Left lung (tissue), 10 donors: Measurements from ENCODE around the gene ZNF609. TPM values are rescaled to one million over a fixed set of nuclear protein-coding genes. Genes with fewer than 3 reads are reported as not detected.
"Not testable (repeated sequence)": the region's sequence is repeated elsewhere in the genome, so short reads cannot be mapped to it uniquely, and the experiment has no call there.

Source experiments
- ATAC-seq: fragments of 200-7000 bp; cut with Tn5 transposase; one replicate; pipeline ENCODE4 v1.9.1; 2020; ENCODE audit warnings: moderate library complexity
- DNase-seq, 4 donors: peaks; one replicate each; pipeline ENCODE4 v3.0.0-alpha.2; 2013 to 2020
- H3K27ac ChIP-seq, 2 donors: fragments of 200-600 bp; sonication (generic) in 1 of 2; one replicate each; pipeline versions ENCODE4 v1.5.0 to v1.8.0; 2020 to 2021
- H3K27me3 ChIP-seq, 2 donors: fragments of 200-600 bp; sonication (generic) in 1 of 2; one replicate each; pipeline versions ENCODE4 v1.5.0 to v1.8.0; 2020 to 2021
- H3K36me3 ChIP-seq, 2 donors: fragments of 200-600 bp; sonication (generic) in 1 of 2; one replicate each; pipeline versions ENCODE4 v1.5.0 to v1.8.0; 2020 to 2021
- H3K4me1 ChIP-seq, 2 donors: fragments of 200-600 bp; one replicate each; pipeline ENCODE4 v1.8.0; 2021
- H3K4me3 ChIP-seq, 2 donors: fragments of 200-600 bp; sonication (generic) in 1 of 2; one replicate each; pipeline versions ENCODE4 v1.5.0 to v1.8.0; 2020 to 2021; ENCODE audit warnings: mild to moderate bottlenecking in 1 of 2
- H3K9me3 ChIP-seq, 2 donors: fragments of 200-600 bp; sonication (generic) in 1 of 2; one replicate each; pipeline versions ENCODE4 v1.5.0 to v1.8.0; 2020 to 2021
- CTCF ChIP-seq, 2 donors: fragments of 200-600 bp; sonication (generic) in 1 of 2; IDR thresholded peaks; one replicate each; pipeline versions ENCODE4 v1.5.0 to v1.8.0; 2021; ENCODE audit warnings: antibody characterized with exemption in 2 of 2
- intact Hi-C, 2 donors: fragments of 100-400 bp; cut with DNase I; formaldehyde crosslinking; loops; one replicate each; pipeline versions ENCODE4 v1.11.2 to v1.14.2; 2022
- polyA plus RNA-seq, 6 donors: library from polyadenylated mRNA; unstranded; fragments of 120-200 nt; gene quantifications; one replicate each; pipeline ENCODE4 v1.2.1, GENCODE V29; 2013; ENCODE audit not compliant: insufficient read length in 6 of 6
- total RNA-seq, 2 donors: library from RNA; stranded (reverse); fragmentation: NEBNext Ultra II Directional; extraction: Animal tissue kit (Norgen Biotek cat#: 25700); gene quantifications; one replicate each; pipeline ENCODE4 v1.2.1, GENCODE V29; 2021
- donor health status: DM: no; HTN: yes; CAD: no.
- donor health status: DM: no; HTN: no; CAD: no.

ZNF609 gene
- total and polyA plus RNA-seq, 8 donors, result 31.9 to 37.4 (median 36.7) TPM

DNA sequence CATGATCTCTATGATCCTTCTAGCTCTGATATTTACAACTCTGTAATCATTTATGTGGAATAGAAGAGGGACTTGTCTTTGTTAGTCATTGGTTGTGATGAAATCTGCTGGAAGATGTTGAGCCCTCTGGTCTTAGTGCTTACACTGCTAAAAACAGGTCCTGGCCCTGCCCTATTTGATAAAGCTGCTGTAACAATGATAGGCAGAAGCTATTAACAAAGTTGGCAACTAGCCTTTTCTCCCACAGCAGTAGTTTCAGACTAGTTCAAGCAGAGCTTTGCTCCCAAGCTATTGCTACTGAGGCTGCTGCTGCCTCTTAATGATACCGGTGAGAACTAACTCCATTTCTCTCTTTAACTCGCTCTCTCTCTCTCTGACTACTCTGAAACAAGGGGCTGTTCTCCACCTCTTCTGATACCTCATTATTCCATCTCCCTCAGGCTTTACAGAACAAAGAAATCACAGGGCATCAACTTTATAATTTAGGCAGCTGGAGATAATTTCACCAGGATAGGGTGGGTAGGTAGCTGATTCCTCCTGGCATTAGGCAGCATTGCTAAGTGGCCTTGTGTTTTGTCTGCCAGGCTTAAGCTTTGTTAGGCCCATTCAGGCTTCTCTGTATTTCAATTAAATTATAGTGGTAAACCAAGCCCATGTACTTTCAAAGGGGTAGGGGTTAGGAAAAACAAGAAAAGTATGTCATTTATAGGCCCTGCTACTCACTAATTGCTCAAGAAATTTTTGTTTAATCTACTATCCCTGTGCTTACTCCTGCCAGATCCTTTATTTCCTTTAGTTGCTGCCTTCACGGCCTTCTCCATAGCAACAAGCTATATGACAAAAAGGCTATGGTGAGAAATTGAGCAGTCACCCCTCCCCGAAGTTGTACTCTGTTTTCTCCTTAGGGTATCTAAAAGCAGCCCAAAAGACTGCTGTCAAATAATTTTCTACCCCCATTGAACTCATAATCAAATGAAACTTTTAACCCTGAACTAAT lies 175.4 kb downstream of the ZNF609 start:
- H3K9me3 ChIP-seq, result peaks cover 0 to 4% of the 10 kb centered on the region in 2 donors
- ATAC-seq (peak; percentile 84), DNase-seq (peak in 1 of 4 donors; percentile 73)
- H3K36me3 ChIP-seq, result no peaks in the 10 kb centered on the region
- TF ChIP-seq CTCF (IDR thresholded peaks at IDR 0.05), result no peak
- H3K27ac ChIP-seq, result peak overlapping the region; percentile 46 to 68
- intact Hi-C loops, result no loop called here
- H3K4me1 ChIP-seq, result peaks cover 32 to 72% of the 10 kb centered on the region in 2 donors
- no peaks in the 10 kb centered on the region for H3K27me3 ChIP-seq
- H3K4me3 ChIP-seq, result no peak overlapping the region

DNA sequence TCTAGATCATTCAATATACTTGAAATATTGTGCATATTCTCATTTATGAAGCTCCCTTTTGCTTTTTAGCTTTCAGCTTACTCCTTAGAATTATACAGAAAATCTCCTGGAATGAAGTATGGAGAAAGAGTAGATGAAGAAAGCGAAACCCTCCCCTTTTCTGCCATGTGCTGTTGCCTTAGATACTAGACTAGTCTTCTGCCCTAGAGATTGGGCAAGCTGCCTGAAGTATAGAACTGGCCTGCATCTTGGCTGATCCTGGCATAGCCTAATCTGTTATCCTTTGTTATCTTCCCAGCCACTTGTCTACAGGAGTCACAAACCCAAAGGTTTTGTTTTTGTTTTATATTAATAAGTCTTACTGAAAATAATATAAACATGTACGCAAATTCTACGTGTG lies 176.2 kb downstream of the ZNF609 start:
- peak overlapping the region; percentile 46 to 68 for H3K27ac ChIP-seq
- TF ChIP-seq CTCF (IDR thresholded peaks at IDR 0.05), result no peak
- DNase-seq (no peak), ATAC-seq (no peak)
- intact Hi-C loops, result no loop called here
- no peaks in the 10 kb centered on the region for H3K36me3 ChIP-seq
- H3K4me3 ChIP-seq, result no peak overlapping the region
- H3K27me3 ChIP-seq, result no peaks in the 10 kb centered on the region
- peaks cover 31 to 72% of the 10 kb centered on the region in 2 donors for H3K4me1 ChIP-seq
- H3K9me3 ChIP-seq, result peaks cover 0 to 4% of the 10 kb centered on the region in 2 donors

- intact Hi-C loops, result no loop called here
- Histone ChIP-seq H3K36me3 (no peaks in the 10 kb centered on the region), H3K27ac (no peak overlapping the region), H3K4me3 (no peak overlapping the region), H3K9me3 (peaks cover 0 to 4% of the 10 kb centered on the region in 2 donors), H3K4me1 (peaks cover 31 to 66% of the 10 kb centered on the region in 2 donors), H3K27me3 (no peaks in the 10 kb centered on the region)
- no peak for ATAC-seq
- no peak for DNase-seq
- no peak for TF ChIP-seq CTCF (IDR thresholded peaks at IDR 0.05)
Observed at GRCh38 chr15:64637412-64637811, 177.0 kb downstream of the ZNF609 start.

DNA sequence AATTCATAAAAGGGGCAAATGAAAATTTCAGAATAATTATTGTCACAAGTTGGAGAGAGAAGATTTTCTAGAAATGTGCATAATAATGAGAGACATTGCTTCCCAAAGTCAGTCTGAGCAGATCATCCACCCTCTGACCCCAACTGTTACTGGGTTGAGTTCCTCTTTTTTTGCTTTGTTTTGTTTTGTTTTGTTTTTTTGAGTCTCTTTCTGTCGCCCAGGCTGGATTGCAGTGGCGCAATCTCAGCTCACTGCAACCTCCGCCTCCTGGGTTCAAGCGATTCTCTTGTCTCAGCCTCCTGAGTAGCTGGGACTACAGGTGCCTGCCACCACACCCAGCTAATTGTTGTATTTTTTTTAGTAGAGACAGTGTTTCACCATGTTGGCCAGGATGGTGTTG lies 179.4 kb downstream of the ZNF609 start:
- H3K4me3 ChIP-seq, intact Hi-C loops, H3K9me3 ChIP-seq, H3K27me3 ChIP-seq, ATAC-seq, H3K36me3 ChIP-seq: not testable (repeated sequence)
- Histone ChIP-seq H3K4me1 (peaks cover 28 to 48% of the 10 kb centered on the region in 2 donors), H3K27ac (peak overlapping the region; percentile 54 to 73)
- peak in 1 of 4 donors; percentile 62 for DNase-seq

GRCh38 chr15:64640146-64640871 lies 179.9 kb downstream of the ZNF609 start:
- Histone ChIP-seq H3K27ac (peak overlapping the region; percentile 54 to 73), H3K27me3 (no peaks in the 10 kb centered on the region), H3K36me3 (no peaks in the 10 kb centered on the region), H3K9me3 (peaks cover 0 to 4% of the 10 kb centered on the region in 2 donors), H3K4me1 (peaks cover 23 to 42% of the 10 kb centered on the region in 2 donors), H3K4me3 (no peak overlapping the region)
- DNase-seq, result no peak
- intact Hi-C loops, result no loop called here
- no peak for TF ChIP-seq CTCF (IDR thresholded peaks at IDR 0.05)
- peak; percentile 71 for ATAC-seq
